IPS-20b (cell line): ENCODE measurements around the gene AFAP1.
A peak's percentile ranks its signal among the peaks of the same experiment; 100 is the strongest.

ENCODE experiments used
- H3K27ac ChIP-seq: one replicate; pipeline ENCODE4 v1.5.1; 2013; ENCODE audit warnings: low read length
- H3K27me3 ChIP-seq: 2 replicates; pipeline ENCODE4 v1.6.1; 2013; ENCODE audit warnings: mild to moderate bottlenecking, low read length, inconsistent platforms; ENCODE audit not compliant: insufficient read depth
- H3K36me3 ChIP-seq: 2 replicates; pipeline ENCODE4 v1.6.1; 2013; ENCODE audit warnings: low read depth, mild to moderate bottlenecking, inconsistent platforms, low read length, moderate library complexity; ENCODE audit not compliant: insufficient read depth
- H3K4me1 ChIP-seq: 2 replicates; pipeline ENCODE4 v1.6.1; 2013; ENCODE audit warnings: mild to moderate bottlenecking, control low read depth, inconsistent platforms, low read length, moderate library complexity; ENCODE audit not compliant: insufficient read depth
- H3K4me3 ChIP-seq: 2 replicates; pipeline ENCODE4 v1.5.1; 2013; ENCODE audit warnings: mild to moderate bottlenecking, low read length, inconsistent platforms
- H3K9ac ChIP-seq: 2 replicates; pipeline ENCODE4 v1.6.1; 2013; ENCODE audit warnings: low read depth, mild to moderate bottlenecking, inconsistent platforms, low read length, moderate library complexity
- H3K9me3 ChIP-seq: 2 replicates; pipeline ENCODE4 v1.6.1; 2013; ENCODE audit warnings: mild to moderate bottlenecking, low read depth, low read length, inconsistent platforms; ENCODE audit not compliant: insufficient read depth

The AFAP1 gene

DNA sequence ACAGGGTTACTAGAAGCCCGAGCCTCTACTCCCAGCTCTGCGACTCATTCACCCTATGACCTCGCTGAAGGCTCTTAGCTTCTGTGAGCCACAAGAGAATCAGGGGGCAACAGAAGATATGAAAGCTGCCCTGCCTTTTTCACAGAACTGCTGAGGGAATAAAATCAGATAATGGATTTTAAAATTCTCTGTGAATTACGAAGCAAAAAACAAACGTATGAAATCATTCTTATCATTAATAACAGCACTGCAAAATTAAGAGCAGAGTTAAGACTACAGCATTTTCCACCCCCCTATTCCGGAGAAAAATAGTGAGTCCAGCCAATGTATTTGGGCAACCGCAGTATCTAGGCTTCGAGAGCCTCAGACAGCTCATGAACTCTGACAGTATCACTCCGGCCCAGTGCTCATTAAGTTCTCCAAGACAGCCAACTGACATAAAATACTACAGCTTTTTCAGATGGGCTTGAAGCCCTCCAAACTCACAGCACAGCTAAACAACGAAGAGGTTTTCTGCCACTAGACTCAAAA is 33.4 kb downstream of the AFAP1 start:
- Histone ChIP-seq H3K4me1 (peaks cover 52% of the 10 kb centered on the region), H3K9ac (peak overlapping the region; percentile 36; the same call in 1 of the 2 replicates), H3K36me3 (no peaks in the 10 kb centered on the region), H3K4me3 (no peak overlapping the region), H3K27me3 (no peaks in the 10 kb centered on the region), H3K27ac (no peak overlapping the region), H3K9me3 (no peaks in the 10 kb centered on the region)

DNA sequence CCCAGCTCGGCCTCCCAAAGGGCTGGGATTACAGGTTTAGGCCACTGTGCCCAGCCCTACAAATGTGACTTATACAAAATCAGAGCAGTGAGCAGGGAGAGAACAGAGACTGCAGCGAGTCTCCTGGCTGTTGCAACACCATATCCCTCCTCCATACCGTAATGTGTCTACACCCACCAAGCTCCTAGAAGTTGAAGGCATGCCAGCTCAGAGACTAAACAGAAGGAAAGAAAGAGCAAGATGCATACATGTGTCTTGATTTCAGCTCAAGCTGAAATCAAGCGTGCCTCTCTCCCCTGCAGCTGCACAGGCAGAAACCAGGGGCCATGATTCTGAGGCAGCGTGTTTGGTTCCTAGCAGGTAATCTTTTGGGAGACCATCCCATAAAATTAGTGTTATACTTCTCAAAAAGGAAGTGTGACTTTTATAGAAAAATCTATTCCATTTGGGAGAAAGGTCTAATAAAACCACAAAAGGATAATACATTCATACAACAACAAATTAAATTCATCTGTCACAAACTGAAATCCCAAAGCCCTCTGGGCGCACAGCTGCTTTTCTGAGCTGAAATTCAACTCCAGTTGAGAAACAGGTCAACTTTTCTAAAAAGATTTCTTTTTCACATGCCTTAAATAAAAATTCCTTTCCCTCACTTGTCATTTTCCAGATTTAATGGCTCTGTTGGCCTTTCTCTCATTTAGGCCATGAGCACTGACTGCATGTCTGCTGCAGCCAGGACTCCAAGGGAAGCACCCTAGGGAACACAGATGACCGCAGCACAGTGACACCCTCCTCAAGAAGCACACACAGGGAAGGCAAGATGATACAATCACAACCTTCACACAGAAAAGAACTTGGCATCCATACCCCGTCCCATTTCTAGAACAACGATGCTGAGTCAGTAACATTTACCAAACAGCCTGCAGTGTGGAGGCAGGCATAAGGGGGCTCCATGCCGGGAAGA is 34.4 kb downstream of the AFAP1 start:
- Histone ChIP-seq H3K27ac (no peak overlapping the region), H3K9me3 (no peaks in the 10 kb centered on the region), H3K9ac (no peak overlapping the region), H3K36me3 (no peaks in the 10 kb centered on the region), H3K27me3 (no peaks in the 10 kb centered on the region), H3K4me1 (peaks cover 51% of the 10 kb centered on the region), H3K4me3 (no peak overlapping the region)

DNA sequence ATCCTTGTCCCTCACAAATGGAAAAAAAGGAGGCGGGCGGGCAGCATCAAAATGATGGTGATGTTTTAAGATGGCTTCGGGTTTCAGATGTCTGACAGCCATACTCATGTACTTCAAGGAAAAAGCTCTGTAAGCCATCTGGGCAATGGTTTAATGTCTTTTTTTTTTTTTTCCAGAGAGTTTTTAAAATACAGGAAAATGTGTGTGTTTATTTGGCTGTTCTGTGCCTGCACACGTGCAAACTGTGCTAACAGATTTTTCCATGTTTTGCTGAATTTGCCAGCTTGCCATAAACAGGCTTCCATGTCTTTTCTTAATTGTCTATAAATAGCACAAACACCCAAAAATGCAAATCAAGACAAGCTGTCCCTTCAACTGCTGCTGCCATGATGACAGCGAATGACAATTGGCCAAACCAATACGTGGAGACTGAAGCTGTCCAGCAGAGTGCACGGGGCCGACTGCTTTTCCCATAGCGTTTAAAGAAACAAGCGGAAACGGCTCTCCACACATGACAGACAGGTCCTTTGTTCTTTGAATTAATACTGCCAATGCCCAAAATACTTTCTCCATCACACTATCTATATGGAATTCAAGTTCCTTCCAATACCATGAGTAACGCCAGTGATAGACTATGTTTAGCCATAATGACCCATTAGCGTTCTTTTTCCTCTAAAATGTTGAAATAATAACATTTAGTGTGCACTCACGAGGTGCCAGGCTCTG is 35.7 kb downstream of the AFAP1 start:
- no peak overlapping the region for H3K27ac ChIP-seq
- H3K27me3 ChIP-seq = no peaks in the 10 kb centered on the region
- peaks cover 48% of the 10 kb centered on the region for H3K4me1 ChIP-seq
- no peak overlapping the region for H3K9ac ChIP-seq
- H3K4me3 ChIP-seq = no peak overlapping the region
- H3K36me3 ChIP-seq = no peaks in the 10 kb centered on the region
- H3K9me3 ChIP-seq = no peaks in the 10 kb centered on the region

- H3K9me3 ChIP-seq = no peaks in the 10 kb centered on the region
- no peaks in the 10 kb centered on the region for H3K27me3 ChIP-seq
- no peak overlapping the region for H3K9ac ChIP-seq
- H3K4me3 ChIP-seq = no peak overlapping the region
- no peaks in the 10 kb centered on the region for H3K36me3 ChIP-seq
- H3K4me1 ChIP-seq = peaks cover 45% of the 10 kb centered on the region
- H3K27ac ChIP-seq = no peak overlapping the region
Measured at GRCh38 chr4:7902826-7903225, 36.8 kb downstream of the AFAP1 start.

DNA sequence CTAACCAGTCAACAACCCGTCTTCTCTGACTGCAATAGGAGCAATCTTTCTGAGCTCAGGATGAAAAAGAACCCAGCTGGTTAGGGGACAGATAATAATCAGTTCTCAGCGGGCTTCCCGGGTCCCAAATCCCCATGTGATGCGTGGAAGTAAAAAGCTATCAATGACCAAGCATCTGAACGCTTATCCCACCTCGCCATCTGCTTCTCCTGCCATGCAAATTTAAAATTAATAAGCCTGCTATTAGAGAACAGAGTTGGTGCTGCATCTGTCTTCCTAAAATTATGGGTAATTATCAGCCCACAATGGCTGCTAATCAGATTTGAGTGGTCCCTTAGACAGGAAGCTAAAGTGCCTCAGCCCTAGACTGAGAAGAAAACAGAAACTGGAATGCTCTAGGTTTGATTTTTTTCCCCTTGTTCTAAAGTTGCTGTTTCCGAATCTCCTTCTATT is 37.5 kb downstream of the AFAP1 start:
- Histone ChIP-seq H3K9ac (no peak overlapping the region), H3K9me3 (no peaks in the 10 kb centered on the region), H3K27ac (no peak overlapping the region), H3K36me3 (no peaks in the 10 kb centered on the region), H3K4me3 (no peak overlapping the region), H3K27me3 (no peaks in the 10 kb centered on the region), H3K4me1 (peaks cover 44% of the 10 kb centered on the region)

- peaks cover 44% of the 10 kb centered on the region for H3K4me1 ChIP-seq
- no peaks in the 10 kb centered on the region for H3K36me3 ChIP-seq
- H3K9ac ChIP-seq = no peak overlapping the region
- no peak overlapping the region for H3K4me3 ChIP-seq
- no peak overlapping the region for H3K27ac ChIP-seq
- H3K9me3 ChIP-seq = no peaks in the 10 kb centered on the region
- no peaks in the 10 kb centered on the region for H3K27me3 ChIP-seq
Measured at GRCh38 chr4:7901311-7901885, 38.3 kb downstream of the AFAP1 start.

- Histone ChIP-seq H3K9ac (no peak overlapping the region), H3K27ac (no peak overlapping the region), H3K9me3 (no peaks in the 10 kb centered on the region), H3K36me3 (no peaks in the 10 kb centered on the region), H3K27me3 (no peaks in the 10 kb centered on the region), H3K4me3 (no peak overlapping the region), H3K4me1 (peaks cover 39% of the 10 kb centered on the region)
Measured at GRCh38 chr4:7900334-7900909, 39.2 kb downstream of the AFAP1 start.

- H3K36me3 ChIP-seq = no peaks in the 10 kb centered on the region
- no peak overlapping the region for H3K9ac ChIP-seq
- no peak overlapping the region for H3K4me3 ChIP-seq
- peaks cover 39% of the 10 kb centered on the region for H3K4me1 ChIP-seq
- H3K27me3 ChIP-seq = no peaks in the 10 kb centered on the region
- H3K27ac ChIP-seq = no peak overlapping the region
- no peaks in the 10 kb centered on the region for H3K9me3 ChIP-seq
Measured at GRCh38 chr4:7899184-7899869, 40.3 kb downstream of the AFAP1 start.

DNA sequence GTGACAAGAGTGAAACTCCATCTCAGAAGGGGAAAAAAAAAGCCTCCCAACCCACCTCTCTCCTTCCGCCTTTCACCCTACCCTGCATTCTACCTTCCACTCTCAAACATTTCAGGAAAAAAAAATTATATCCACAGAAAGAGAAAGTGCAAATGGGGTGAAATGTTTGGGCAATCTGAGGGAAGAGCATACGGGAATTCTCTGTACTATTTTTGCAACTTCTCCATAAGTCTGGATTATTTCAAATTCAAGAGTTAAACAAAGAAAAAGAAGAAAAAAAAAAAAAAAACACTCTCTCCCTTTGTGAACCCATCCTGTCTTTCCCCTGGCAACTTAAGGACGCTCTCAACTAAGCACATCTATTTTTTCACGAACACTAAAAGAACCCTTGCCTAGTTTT is 41.3 kb downstream of the AFAP1 start:
- no peaks in the 10 kb centered on the region for H3K9me3 ChIP-seq
- no peaks in the 10 kb centered on the region for H3K27me3 ChIP-seq
- no peaks in the 10 kb centered on the region for H3K36me3 ChIP-seq
- peaks cover 39% of the 10 kb centered on the region for H3K4me1 ChIP-seq
- H3K27ac ChIP-seq = no peak overlapping the region
- no peak overlapping the region for H3K4me3 ChIP-seq
- H3K9ac ChIP-seq = no peak overlapping the region

GRCh38 chr4:7897811-7898210 is 41.9 kb downstream of the AFAP1 start:
- no peaks in the 10 kb centered on the region for H3K9me3 ChIP-seq
- no peak overlapping the region for H3K27ac ChIP-seq
- H3K4me3 ChIP-seq = no peak overlapping the region
- no peaks in the 10 kb centered on the region for H3K36me3 ChIP-seq
- H3K9ac ChIP-seq = no peak overlapping the region
- peaks cover 39% of the 10 kb centered on the region for H3K4me1 ChIP-seq
- H3K27me3 ChIP-seq = no peaks in the 10 kb centered on the region

GRCh38 chr4:7894677-7895181 is 44.9 kb downstream of the AFAP1 start:
- H3K9me3 ChIP-seq = no peaks in the 10 kb centered on the region
- peaks cover 32% of the 10 kb centered on the region for H3K4me1 ChIP-seq
- no peak overlapping the region for H3K9ac ChIP-seq
- H3K27ac ChIP-seq = no peak overlapping the region
- H3K27me3 ChIP-seq = no peaks in the 10 kb centered on the region
- H3K4me3 ChIP-seq = no peak overlapping the region
- H3K36me3 ChIP-seq = no peaks in the 10 kb centered on the region
